CD8-positive, alpha-beta memory T cell (primary cell): ENCODE measurements around the gene TSPAN33. TPM values are rescaled to one million over a fixed set of nuclear protein-coding genes. Genes with fewer than 3 reads are reported as not detected.
"Not testable (repeated sequence)": the region's sequence is repeated elsewhere in the genome, so short reads cannot be mapped to it uniquely, and the experiment has no call there.

ENCODE experiments used
- CTCF ChIA-PET: fragments of 350-600 bp; sonication (Branson Sonifier 250); formaldehyde crosslinking; loops from one replicate; lab custom pipeline; 2021; ENCODE audit warnings: antibody characterized with exemption; lab: Charles Lee
- POLR2A ChIA-PET: fragments of 350-600 bp; sonication (Branson Sonifier 250); formaldehyde crosslinking; loops from one replicate; lab custom pipeline; 2021; ENCODE audit warnings: antibody characterized with exemption; lab: Charles Lee
- DNase-seq, 5 donors: peaks; one replicate each; pipeline versions ENCODE4 v3.0.0 to v3.0.0-alpha.2; 2020 to 2022; ENCODE audit warnings: mixed read lengths in 1 of 5
- H3K27ac ChIP-seq: one replicate; pipeline ENCODE4 v1.7.0; 2013; ENCODE audit warnings: low read depth, mild to moderate bottlenecking, low read length, moderate library complexity
- H3K27me3 ChIP-seq: 2 replicates; pipeline ENCODE4 v1.7.0; 2013; ENCODE audit warnings: low read length, mild to moderate bottlenecking; ENCODE audit not compliant: insufficient read depth, poor library complexity, severe bottlenecking
- H3K36me3 ChIP-seq: 2 replicates; pipeline ENCODE4 v1.7.0; 2013; ENCODE audit warnings: mild to moderate bottlenecking, low read length, moderate library complexity; ENCODE audit not compliant: insufficient read depth
- H3K4me1 ChIP-seq: 2 replicates; pipeline ENCODE4 v1.7.0; 2013; ENCODE audit warnings: mild to moderate bottlenecking, low read length, moderate library complexity; ENCODE audit not compliant: insufficient read depth
- H3K4me3 ChIP-seq: 2 replicates; pipeline ENCODE4 v1.7.0; 2013; ENCODE audit warnings: mild to moderate bottlenecking, low read length
- H3K9me3 ChIP-seq: 2 replicates; pipeline ENCODE4 v1.7.0; 2013; ENCODE audit warnings: mild to moderate bottlenecking, low read length
- H3K27ac Mint-ChIP-seq, 8 donors: one replicate each; pipeline ENCODE4 v1.8.0; 2020 to 2021; ENCODE audit warnings: mixed read lengths in 8 of 8, mild to moderate bottlenecking in 6 of 8, inconsistent platforms in 3 of 8, moderate library complexity in 3 of 8
- H3K27me3 Mint-ChIP-seq, 2 donors: one replicate each; pipeline ENCODE4 v1.8.0; 2020 to 2021; ENCODE audit warnings: mixed read lengths in 2 of 2, mild to moderate bottlenecking in 1 of 2, moderate library complexity in 1 of 2
- H3K36me3 Mint-ChIP-seq, 3 donors: one replicate each; pipeline ENCODE4 v1.8.0; 2020 to 2021; ENCODE audit warnings: mixed read lengths in 3 of 3, inconsistent platforms in 1 of 3, mild to moderate bottlenecking in 1 of 3
- H3K4me1 Mint-ChIP-seq, 3 donors: one replicate each; pipeline ENCODE4 v1.8.0; 2020 to 2021; ENCODE audit warnings: mixed read lengths in 3 of 3, inconsistent platforms in 1 of 3, mild to moderate bottlenecking in 1 of 3
- H3K4me3 Mint-ChIP-seq, 7 donors: one replicate each; pipeline ENCODE4 v1.8.0; 2020 to 2021; ENCODE audit warnings: mixed read lengths in 7 of 7, mild to moderate bottlenecking in 6 of 7, moderate library complexity in 4 of 7, inconsistent platforms in 2 of 7
- H3K9me3 Mint-ChIP-seq, 5 donors: one replicate each; pipeline ENCODE4 v1.8.0; 2020 to 2022; ENCODE audit warnings: mixed read lengths in 5 of 5, mild to moderate bottlenecking in 3 of 5, moderate library complexity in 2 of 5, inconsistent platforms in 1 of 5
- polyA plus RNA-seq: library from polyadenylated mRNA; unstranded; fragments of 300-500 nt; fragmentation: Illumina TruSeq; gene quantifications from one replicate; pipeline ENCODE4 v1.2.3, GENCODE V29; 2021
- total RNA-seq, 2 experiments: library from RNA; stranded (reverse); gene quantifications; one replicate each; pipeline ENCODE4 v1.2.3, GENCODE V29; 2021

Gene TSPAN33
- total and polyA plus RNA-seq, 3 experiments from 2014 or later, result 11.6 to 23.6 (median 23.2) TPM

DNA sequence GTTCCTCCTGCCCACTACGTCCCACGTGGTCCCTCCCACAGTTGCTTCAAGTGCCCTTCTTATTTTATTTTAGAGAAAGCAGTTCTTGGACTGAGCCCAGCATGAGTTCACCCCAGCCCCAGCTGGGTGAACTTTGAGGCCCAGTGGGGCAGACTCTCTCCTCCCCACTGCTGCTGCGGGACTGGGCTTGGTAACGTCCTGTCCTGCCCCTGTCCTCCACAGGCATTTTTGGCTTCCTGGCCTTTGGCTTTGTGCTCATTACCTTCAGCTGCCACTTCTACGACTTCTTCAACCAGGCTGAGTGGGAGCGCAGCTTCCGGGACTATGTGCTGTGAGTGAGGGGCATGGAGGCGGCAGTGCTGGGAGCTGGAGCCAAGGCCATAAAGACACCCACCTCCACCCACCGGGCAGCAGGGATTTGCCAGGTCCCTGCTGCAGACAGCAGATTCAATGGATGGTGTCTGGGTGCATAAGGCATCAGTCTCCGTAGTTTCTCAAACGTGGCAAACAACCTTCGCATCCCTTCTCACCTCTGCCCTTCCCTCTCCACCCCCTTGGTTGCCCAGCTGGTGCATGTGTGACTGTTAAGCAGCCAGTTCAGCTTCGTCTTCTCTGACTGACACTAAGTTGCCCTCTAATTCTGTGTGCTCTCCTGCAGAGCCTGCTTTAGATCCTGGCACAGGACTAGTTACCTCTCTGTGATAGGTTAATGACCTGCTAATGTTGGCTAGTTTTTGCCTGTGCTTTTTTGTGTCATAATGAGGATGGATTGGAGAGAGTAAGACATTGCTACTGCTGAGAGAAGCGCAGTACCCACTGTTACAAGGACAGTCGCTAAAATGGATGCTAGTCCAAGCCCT is 64.8 kb downstream of the TSPAN33 start:
- Histone ChIP-seq H3K27me3 (no peaks in the 10 kb centered on the region), H3K4me1 (no peaks in the 10 kb centered on the region), H3K27ac (no peak overlapping the region), H3K36me3 (no peaks in the 10 kb centered on the region), H3K9me3 (no peaks in the 10 kb centered on the region), H3K4me3 (no peak overlapping the region)
- H3K4me3 Mint-ChIP-seq, result no peak overlapping the region
- no peaks in the 10 kb centered on the region for H3K36me3 Mint-ChIP-seq
- no peaks in the 10 kb centered on the region for H3K9me3 Mint-ChIP-seq
- peak overlapping the region in 1 of 8 donors; percentile 91 for H3K27ac Mint-ChIP-seq
- POLR2A ChIA-PET, result no interaction called here
- H3K4me1 Mint-ChIP-seq, result peaks cover 6 to 10% (median 9%) of the 10 kb centered on the region in 3 donors
- H3K27me3 Mint-ChIP-seq, result peaks cover 4 to 7% of the 10 kb centered on the region in 2 donors
- no peak for DNase-seq
- CTCF ChIA-PET, result interaction anchor here (0.9 to 3.0 kb wide), 6 partner anchors 9 to 65 kb away, joined by 3 to 14 read pairs (median 4); partner anchors contain the start of gene AHCYL2

DNA sequence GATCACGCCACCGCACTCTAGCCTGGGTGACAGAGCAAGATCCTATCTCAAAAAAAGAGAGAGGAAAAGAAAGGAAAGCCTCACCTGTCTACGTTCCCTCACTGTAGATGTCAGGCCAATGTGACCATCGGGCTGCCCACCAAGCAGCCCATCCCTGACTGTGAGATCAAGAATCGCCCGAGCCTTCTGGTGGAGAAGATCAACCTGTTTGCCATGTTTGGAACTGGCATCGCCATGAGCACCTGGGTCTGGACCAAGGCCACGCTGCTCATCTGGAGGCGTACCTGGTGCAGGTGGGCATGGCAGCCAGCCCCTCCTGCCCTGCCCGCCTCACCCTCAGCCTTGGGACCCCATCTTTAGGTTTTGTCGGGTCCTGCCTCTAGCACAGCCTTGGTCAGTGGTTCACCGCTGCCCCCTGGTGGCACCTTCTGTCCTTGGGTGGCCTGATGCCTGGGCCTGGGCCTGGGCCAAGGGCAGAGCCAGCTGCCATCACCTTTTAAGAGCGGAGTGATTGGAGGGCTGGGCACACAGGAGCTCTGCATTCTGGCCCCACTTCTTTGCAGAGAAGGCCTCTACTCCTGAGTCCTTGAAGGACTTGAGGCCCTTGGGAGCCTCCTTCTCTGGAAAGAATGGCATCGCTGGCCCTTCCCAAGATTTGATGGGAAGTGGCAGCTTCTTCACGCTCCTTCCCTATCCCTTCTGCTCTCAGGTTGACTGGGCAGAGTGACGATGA is 65.9 kb downstream of the TSPAN33 start:
- peaks cover 6 to 10% (median 8%) of the 10 kb centered on the region in 3 donors for H3K4me1 Mint-ChIP-seq
- no peak overlapping the region for H3K27ac ChIP-seq
- no peak overlapping the region for H3K4me3 Mint-ChIP-seq
- H3K27ac Mint-ChIP-seq, result peak overlapping the region in 1 of 8 donors; percentile 60
- DNase-seq, result peak; percentile 30 to 65 (median 39)
- H3K36me3 Mint-ChIP-seq, result no peaks in the 10 kb centered on the region
- H3K4me1 ChIP-seq, result no peaks in the 10 kb centered on the region
- no peaks in the 10 kb centered on the region for H3K9me3 ChIP-seq
- H3K27me3 ChIP-seq, result no peaks in the 10 kb centered on the region
- H3K36me3 ChIP-seq, result no peaks in the 10 kb centered on the region
- ChIA-PET CTCF (interaction anchor here (0.6 to 3.0 kb wide), 9 partner anchors 9 to 119 kb away, joined by 3 to 14 read pairs (median 3); no protein-coding TSS in a partner anchor), POLR2A (interaction anchor here (0.6 kb wide), 1 partner anchor 1003 kb away, joined by 4 read pairs; no protein-coding TSS in a partner anchor)
- H3K9me3 Mint-ChIP-seq, result no peaks in the 10 kb centered on the region
- H3K27me3 Mint-ChIP-seq, result peaks cover 4 to 7% of the 10 kb centered on the region in 2 donors
- H3K4me3 ChIP-seq, result no peak overlapping the region

DNA sequence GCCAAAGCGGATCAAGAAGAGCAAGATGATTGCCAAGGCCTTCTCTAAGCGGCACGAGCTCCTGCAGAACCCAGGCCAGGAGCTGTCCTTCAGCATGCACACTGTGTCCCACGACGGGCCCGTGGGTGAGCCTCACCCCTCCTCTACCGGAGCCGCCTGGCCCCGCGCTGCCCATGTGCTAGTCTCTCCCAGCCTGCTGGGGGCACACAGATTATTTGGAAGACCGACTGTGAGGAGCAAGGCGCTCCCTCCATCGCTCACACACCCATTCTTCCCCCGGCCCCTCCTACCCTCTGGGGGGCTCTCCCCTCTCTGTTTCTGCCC is 66.4 kb downstream of the TSPAN33 start:
- Histone ChIP-seq H3K27me3 (no peaks in the 10 kb centered on the region), H3K36me3 (no peaks in the 10 kb centered on the region), H3K4me1 (no peaks in the 10 kb centered on the region), H3K9me3 (no peaks in the 10 kb centered on the region), H3K27ac (no peak overlapping the region), H3K4me3 (no peak overlapping the region)
- Mint-ChIP-seq H3K9me3 (peaks cover 0 to 2% (median 0%) of the 10 kb centered on the region in 5 donors), H3K27me3 (peaks cover 4 to 7% of the 10 kb centered on the region in 2 donors), H3K27ac (peak overlapping the region in 1 of 8 donors; percentile 60), H3K4me1 (peaks cover 3 to 5% (median 3%) of the 10 kb centered on the region in 3 donors), H3K36me3 (no peaks in the 10 kb centered on the region), H3K4me3 (no peak overlapping the region)
- ChIA-PET POLR2A (interaction anchor here (0.6 kb wide), 1 partner anchor 1002 kb away, joined by 4 read pairs; no protein-coding TSS in a partner anchor), CTCF (interaction anchor here (0.6 to 3.0 kb wide), 7 partner anchors 8 to 120 kb away, joined by 3 to 14 read pairs (median 3); no protein-coding TSS in a partner anchor)
- DNase-seq, result no peak

DNA sequence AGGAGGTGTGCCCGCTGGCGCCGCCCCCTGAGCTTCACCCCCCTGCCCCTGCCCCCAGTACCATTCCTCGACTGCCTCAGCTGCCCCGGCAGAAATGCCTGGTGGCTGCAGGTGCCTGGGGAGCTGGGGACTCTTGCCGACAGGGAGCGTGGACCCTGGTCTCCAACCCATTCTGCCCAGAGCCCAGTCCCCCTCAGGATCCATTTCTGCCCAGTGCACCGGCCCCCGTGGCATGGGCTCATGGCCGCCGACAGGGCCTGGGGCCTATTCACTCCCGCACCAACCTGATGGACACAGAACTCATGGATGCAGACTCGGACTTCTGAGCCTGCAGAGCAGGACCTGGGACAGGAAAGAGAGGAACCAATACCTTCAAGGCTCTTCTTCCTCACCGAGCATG is 67.6 kb downstream of the TSPAN33 start:
- DNase-seq, result no peak
- Histone ChIP-seq H3K27ac (no peak overlapping the region), H3K9me3 (no peaks in the 10 kb centered on the region), H3K4me1 (no peaks in the 10 kb centered on the region), H3K27me3 (no peaks in the 10 kb centered on the region), H3K36me3 (no peaks in the 10 kb centered on the region), H3K4me3 (no peak overlapping the region)
- Mint-ChIP-seq H3K4me3 (no peak overlapping the region), H3K9me3 (peaks cover 0 to 2% (median 0%) of the 10 kb centered on the region in 5 donors), H3K27ac (no peak overlapping the region), H3K4me1 (no peaks in the 10 kb centered on the region), H3K36me3 (no peaks in the 10 kb centered on the region), H3K27me3 (peaks cover 5 to 7% of the 10 kb centered on the region in 2 donors)
- ChIA-PET POLR2A (no interaction called here), CTCF (interaction anchor here (3.0 kb wide), 1 partner anchor 49 kb away, joined by 14 read pairs; no protein-coding TSS in a partner anchor)

DNA sequence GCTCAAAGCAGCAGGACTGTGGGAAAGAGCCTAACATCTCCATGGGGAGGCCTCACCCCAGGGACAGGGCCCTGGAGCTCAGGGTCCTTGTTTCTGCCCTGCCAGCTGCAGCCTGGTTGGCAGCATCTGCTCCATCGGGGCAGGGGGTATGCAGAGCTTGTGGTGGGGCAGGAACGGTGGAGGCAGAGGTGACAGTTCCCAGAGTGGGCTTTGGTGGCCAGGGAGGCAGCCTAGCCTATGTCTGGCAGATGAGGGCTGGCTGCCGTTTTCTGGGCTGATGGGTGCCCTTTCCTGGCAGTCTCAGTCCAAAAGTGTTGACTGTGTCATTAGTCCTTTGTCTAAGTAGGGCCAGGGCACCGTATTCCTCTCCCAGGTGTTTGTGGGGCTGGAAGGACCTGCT is 68.1 kb downstream of the TSPAN33 start:
- Mint-ChIP-seq H3K4me3 (no peak overlapping the region), H3K27ac (no peak overlapping the region), H3K36me3 (no peaks in the 10 kb centered on the region), H3K4me1 (no peaks in the 10 kb centered on the region), H3K9me3 (peaks cover 0 to 2% (median 0%) of the 10 kb centered on the region in 5 donors), H3K27me3 (peaks cover 4 to 8% of the 10 kb centered on the region in 2 donors)
- no peak for DNase-seq
- no peak overlapping the region for H3K4me3 ChIP-seq
- H3K27ac ChIP-seq, result no peak overlapping the region
- no peaks in the 10 kb centered on the region for H3K27me3 ChIP-seq
- ChIA-PET POLR2A (no interaction called here), CTCF (interaction anchor here (2.2 to 3.5 kb wide), 2 partner anchors 59 to 86 kb away, joined by 6 to 13 read pairs; no protein-coding TSS in a partner anchor)
- no peaks in the 10 kb centered on the region for H3K9me3 ChIP-seq
- no peaks in the 10 kb centered on the region for H3K4me1 ChIP-seq
- no peaks in the 10 kb centered on the region for H3K36me3 ChIP-seq

DNA sequence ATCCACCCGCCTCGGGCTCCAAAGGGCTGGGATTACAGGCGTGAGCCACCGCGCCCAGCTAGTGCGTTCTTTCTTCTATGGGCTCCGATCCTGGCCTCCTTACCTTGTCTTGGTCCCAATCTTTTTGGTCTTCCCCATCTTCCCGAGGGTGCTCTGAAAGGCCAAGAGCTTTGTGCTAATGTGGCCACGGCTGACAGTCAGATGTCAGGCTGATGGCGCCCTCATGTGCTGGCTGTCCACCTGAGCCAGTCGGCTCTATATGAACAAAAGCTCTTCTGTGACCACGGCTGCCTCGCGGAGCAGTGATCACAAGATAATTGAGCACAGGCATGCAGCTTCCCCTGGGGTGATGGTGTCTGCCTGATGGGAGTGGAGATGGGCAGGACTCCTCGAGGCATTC is 69.3 kb downstream of the TSPAN33 start:
- Histone ChIP-seq H3K9me3 (no peaks in the 10 kb centered on the region), H3K36me3 (no peaks in the 10 kb centered on the region), H3K27ac (no peak overlapping the region), H3K4me3 (no peak overlapping the region), H3K4me1 (no peaks in the 10 kb centered on the region), H3K27me3 (no peaks in the 10 kb centered on the region)
- Mint-ChIP-seq H3K9me3 (peaks cover 0 to 2% (median 0%) of the 10 kb centered on the region in 5 donors), H3K4me1 (peaks cover 0 to 2% (median 0%) of the 10 kb centered on the region in 3 donors), H3K27me3 (peaks cover 3 to 12% of the 10 kb centered on the region in 2 donors), H3K27ac (no peak overlapping the region), H3K4me3 (no peak overlapping the region), H3K36me3 (no peaks in the 10 kb centered on the region)
- ChIA-PET POLR2A (no interaction called here), CTCF (interaction anchor here (0.7 to 3.5 kb wide), 4 partner anchors 15 to 84 kb away, joined by 3 to 13 read pairs (median 4); no protein-coding TSS in a partner anchor)
- DNase-seq, result no peak

DNA sequence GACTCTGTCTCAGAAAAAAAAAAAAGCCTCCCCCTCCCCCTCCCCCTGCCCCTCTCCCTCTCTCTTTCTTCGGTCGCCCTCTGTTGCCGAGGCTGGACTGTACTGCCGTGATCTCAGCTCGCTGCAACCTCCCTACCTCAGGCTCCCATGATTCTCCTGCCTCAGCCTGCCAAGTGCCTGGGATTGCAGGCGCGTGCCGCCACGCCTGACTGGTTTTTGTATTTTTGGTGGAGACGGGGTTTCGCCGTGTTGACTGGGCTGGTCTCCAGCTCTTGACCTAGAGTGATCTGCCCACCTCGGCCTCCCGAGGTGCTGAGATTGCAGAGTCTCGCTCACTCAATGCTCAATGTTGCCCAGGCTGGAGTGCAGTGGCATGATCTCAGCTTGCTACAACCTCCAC is 71.2 kb downstream of the TSPAN33 start:
- H3K27ac Mint-ChIP-seq, H3K9me3 Mint-ChIP-seq, H3K36me3 ChIP-seq, H3K36me3 Mint-ChIP-seq, H3K4me1 ChIP-seq, H3K27me3 Mint-ChIP-seq, DNase-seq, POLR2A ChIA-PET, H3K27me3 ChIP-seq, H3K4me1 Mint-ChIP-seq, H3K9me3 ChIP-seq, H3K4me3 ChIP-seq, H3K27ac ChIP-seq, H3K4me3 Mint-ChIP-seq: not testable (repeated sequence)
- CTCF ChIA-PET, result interaction anchor here (0.6 to 3.5 kb wide), 2 partner anchors 9 to 56 kb away, joined by 3 to 13 read pairs; partner anchors contain the start of gene AHCYL2
